ENCODE measurements around the gene COG4.

COG4 gene

GRCh38 chr16:70430667-70431536 lies 92.5 kb downstream of the COG4 start:
- FAIRE-seq = no peak
